HepG2 (cell line): ENCODE results near the gene CREB3. TPM values are rescaled to one million over a fixed set of nuclear protein-coding genes. Genes with fewer than 3 reads are reported as not detected.

ENCODE experiments used
- ASH2L ChIP-seq: fragments of 300-600, 200-600 bp; sonication (generic); IDR thresholded peaks from 2 replicates; pipeline ENCODE4 v1.7.0; 2017; ENCODE audit warnings: low read depth, mild to moderate bottlenecking, moderate library complexity, mixed read lengths, low read length; ENCODE audit not compliant: insufficient read length
- ATAD3A ChIP-seq: sonication (generic); formaldehyde crosslinking; IDR thresholded peaks from 2 replicates; pipeline ENCODE4 v1.4.0; 2020; ENCODE audit warnings: missing genetic modification reagents
- DZIP1 ChIP-seq: sonication (generic); formaldehyde crosslinking; IDR thresholded peaks from 2 replicates; pipeline ENCODE4 v1.5.0; 2020; ENCODE audit warnings: mild to moderate bottlenecking, missing genetic modification reagents
- GTF3A ChIP-seq: sonication (generic); formaldehyde crosslinking; conservative IDR thresholded peaks from 2 replicates; pipeline ENCODE4 v1.4.0; 2020; ENCODE audit warnings: mild to moderate bottlenecking, missing genetic modification reagents
- IKZF4 ChIP-seq: sonication (generic); formaldehyde crosslinking; IDR thresholded peaks from 2 replicates; pipeline ENCODE4 v1.5.1; 2020; ENCODE audit warnings: borderline replicate concordance, mild to moderate bottlenecking, low read depth, missing genetic modification reagents; ENCODE audit errors: not compliant biosample characterization
- KLF12 ChIP-seq: sonication (generic); formaldehyde crosslinking; IDR thresholded peaks from 2 replicates; pipeline ENCODE4 v1.4.0; 2020; ENCODE audit warnings: missing genetic modification reagents, borderline replicate concordance
- KLF6 ChIP-seq: IDR thresholded peaks from 2 replicates; pipeline ENCODE4 v1.8.0; 2016; ENCODE audit warnings: missing biosample characterization, missing genetic modification reagents
- MAF1 ChIP-seq: sonication (generic); formaldehyde crosslinking; IDR thresholded peaks from 2 replicates; pipeline ENCODE4 v1.5.0; 2020; ENCODE audit warnings: missing genetic modification reagents, borderline replicate concordance
- NFKB2 ChIP-seq: sonication (generic); formaldehyde crosslinking; IDR thresholded peaks from 2 replicates; pipeline ENCODE4 v1.4.0; 2020; ENCODE audit warnings: missing genetic modification reagents, borderline replicate concordance
- RNF2 ChIP-seq: fragments of 450-650 bp; conservative IDR thresholded peaks from 2 replicates; pipeline ENCODE4 v1.6.1; 2016; ENCODE audit warnings: low read depth
- SETDB1 ChIP-seq: sonication (generic); formaldehyde crosslinking; IDR thresholded peaks from 2 replicates; pipeline ENCODE4 v1.5.1; 2020; ENCODE audit warnings: missing genetic modification reagents, mild to moderate bottlenecking, borderline replicate concordance
- SNAPC2 ChIP-seq: sonication (generic); formaldehyde crosslinking; IDR thresholded peaks from 2 replicates; pipeline ENCODE4 v1.8.1; 2022; ENCODE audit warnings: mild to moderate bottlenecking, missing genetic modification reagents
- TBL1XR1 ChIP-seq: fragments of 150-350 bp; IDR thresholded peaks from 2 replicates; pipeline ENCODE4 v1.6.1; 2014; ENCODE audit warnings: borderline replicate concordance, low read length; ENCODE audit not compliant: partially characterized antibody
- TBX2 ChIP-seq: sonication (generic); formaldehyde crosslinking; IDR thresholded peaks from 2 replicates; pipeline ENCODE4 v1.5.0; 2020; ENCODE audit warnings: missing genetic modification reagents, mild to moderate bottlenecking, borderline replicate concordance
- TCF7 ChIP-seq: sonication (generic); IDR thresholded peaks from 2 replicates; pipeline ENCODE4 v1.6.1; 2016; ENCODE audit warnings: antibody characterized with exemption, low read depth
- UBTF ChIP-seq: sonication (generic); formaldehyde crosslinking; IDR thresholded peaks from 2 replicates; pipeline ENCODE4 v1.4.0; 2020; ENCODE audit warnings: mild to moderate bottlenecking, missing genetic modification reagents
- ZFP90 ChIP-seq: sonication (generic); formaldehyde crosslinking; IDR thresholded peaks from 2 replicates; pipeline ENCODE4 v1.8.0; 2022; ENCODE audit warnings: missing genetic modification reagents, mild to moderate bottlenecking, inconsistent platforms, borderline replicate concordance
- ZNF160 ChIP-seq: sonication (generic); formaldehyde crosslinking; IDR thresholded peaks from 2 replicates; pipeline ENCODE4 v1.8.0; 2022; ENCODE audit warnings: mild to moderate bottlenecking, inconsistent platforms, missing genetic modification reagents
- ZNF703 ChIP-seq: sonication (generic); formaldehyde crosslinking; IDR thresholded peaks from 2 replicates; pipeline ENCODE4 v1.5.1; 2020; ENCODE audit warnings: missing genetic modification reagents, mild to moderate bottlenecking, moderate library complexity, borderline replicate concordance
- ZNF777 ChIP-seq: sonication (generic); formaldehyde crosslinking; IDR thresholded peaks from 2 replicates; pipeline ENCODE4 v1.4.0; 2020; ENCODE audit warnings: missing genetic modification reagents
- polyA plus RNA-seq, 8 experiments: library from polyadenylated mRNA; depleted of rRNA in 3 of 8; stranded (reverse) in 7 of 8; unstranded in 1 of 8; fragments of >200 nt; fragmentation: Illumina TruSeq in 4 of 8; extraction: Trizol in 4 of 8; gene quantifications; 2 replicates each; pipeline versions ENCODE4 v1.2.1 to v1.2.3, GENCODE V29; 2011 to 2016; ENCODE audit warnings: low read depth in 4 of 8, missing spikeins in 1 of 8, mixed read lengths in 1 of 8; ENCODE audit not compliant: insufficient read depth in 1 of 8
- total RNA-seq, 5 experiments: library from RNA; depleted of rRNA; stranded (reverse); fragments of >200 nt; fragmentation: Illumina TruSeq; extraction: Trizol; gene quantifications; 2 replicates each; pipeline ENCODE4 v1.2.3, GENCODE V29; 2016; ENCODE audit warnings: low read depth in 1 of 5
- TF ChIP-seq, protein P1 (sequence below): sonication (generic); formaldehyde crosslinking; IDR thresholded peaks from 2 replicates; pipeline ENCODE4 v1.8.0; 2022; ENCODE audit warnings: mild to moderate bottlenecking, missing genetic modification reagents; ENCODE audit not compliant: insufficient replicate concordance

The CREB3 gene
- total and polyA plus RNA-seq, 2 of the 13 experiments (the other 11 are each of a cell fraction or from before 2014, with no cell fraction given) = 11.1 to 34.2 TPM

DNA sequence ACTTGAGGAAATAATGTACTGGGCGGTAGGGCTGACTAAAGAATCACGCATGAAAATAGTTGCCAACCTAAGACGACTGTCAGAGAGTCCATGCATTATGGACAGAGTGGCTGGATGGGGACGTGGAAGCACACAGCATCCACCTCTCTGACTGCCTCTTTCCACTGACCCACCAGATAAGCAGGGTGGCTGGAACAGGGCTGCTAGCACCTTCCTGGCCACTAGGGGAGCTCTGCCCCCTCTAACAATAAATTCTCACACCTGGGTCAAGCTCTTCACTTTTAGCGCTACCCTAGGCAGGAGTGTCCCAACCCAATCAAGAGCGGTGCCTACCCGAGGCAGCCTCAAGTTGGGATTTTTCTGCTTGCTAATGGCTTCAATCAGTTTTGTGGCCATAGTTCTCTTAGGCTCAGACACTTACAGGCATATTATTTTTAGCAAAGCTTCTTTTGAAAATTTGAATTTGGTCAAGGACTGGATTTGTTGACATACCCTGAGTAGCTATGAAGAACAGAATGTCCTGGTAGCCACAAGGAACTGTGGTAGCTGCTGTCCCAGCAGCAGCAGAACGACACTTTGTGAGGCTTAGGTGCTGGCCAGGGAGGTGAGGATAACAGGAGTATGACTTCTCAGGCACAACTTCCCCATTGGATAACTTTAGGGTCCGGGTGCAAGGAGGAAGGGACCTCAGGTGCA lies 35.8 kb upstream of the CREB3 start (continued):
- TF ChIP-seq IKZF4 (CRISPR knock-in tag) (no peak), ZNF160 (CRISPR knock-in tag) (no peak), DZIP1 (CRISPR knock-in tag) (no peak), ZNF703 (CRISPR knock-in tag) (no peak), TBL1XR1 (no peak), TCF7 (no peak), ZFP90 (CRISPR knock-in tag) (no peak), TBX2 (peak; percentile 32; the same call in 1 of the 2 replicates), ATAD3A (CRISPR knock-in tag) (no peak), NFKB2 (CRISPR knock-in tag) (no peak), ZNF777 (no peak), UBTF (no peak), KLF6 (no peak), SNAPC2 (CRISPR knock-in tag) (no peak), MAF1 (CRISPR knock-in tag) (no peak), SETDB1 (CRISPR knock-in tag) (no peak), RNF2 (no peak), KLF12 (CRISPR knock-in tag) (no peak), GTF3A (CRISPR knock-in tag) (no peak), ASH2L (no peak)
- TF ChIP-seq, protein P1, sequence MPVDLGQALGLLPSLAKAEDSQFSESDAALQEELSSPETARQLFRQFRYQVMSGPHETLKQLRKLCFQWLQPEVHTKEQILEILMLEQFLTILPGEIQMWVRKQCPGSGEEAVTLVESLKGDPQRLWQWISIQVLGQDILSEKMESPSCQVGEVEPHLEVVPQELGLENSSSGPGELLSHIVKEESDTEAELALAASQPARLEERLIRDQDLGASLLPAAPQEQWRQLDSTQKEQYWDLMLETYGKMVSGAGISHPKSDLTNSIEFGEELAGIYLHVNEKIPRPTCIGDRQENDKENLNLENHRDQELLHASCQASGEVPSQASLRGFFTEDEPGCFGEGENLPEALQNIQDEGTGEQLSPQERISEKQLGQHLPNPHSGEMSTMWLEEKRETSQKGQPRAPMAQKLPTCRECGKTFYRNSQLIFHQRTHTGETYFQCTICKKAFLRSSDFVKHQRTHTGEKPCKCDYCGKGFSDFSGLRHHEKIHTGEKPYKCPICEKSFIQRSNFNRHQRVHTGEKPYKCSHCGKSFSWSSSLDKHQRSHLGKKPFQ (CRISPR knock-in tag) = no peak
